GM19035 (cell line): Measurements from ENCODE around the gene HDAC2.
"Not testable (repeated sequence)": the region's sequence is repeated elsewhere in the genome, so short reads cannot be mapped to it uniquely, and the experiment has no call there.

Experiments
- ATAC-seq: cut with Tn5 transposase; IDR thresholded peaks from one replicate; pipeline ENCODE4 v1.9.1; 2021; ENCODE audit not compliant: unreplicated experiment

The HDAC2 gene

DNA sequence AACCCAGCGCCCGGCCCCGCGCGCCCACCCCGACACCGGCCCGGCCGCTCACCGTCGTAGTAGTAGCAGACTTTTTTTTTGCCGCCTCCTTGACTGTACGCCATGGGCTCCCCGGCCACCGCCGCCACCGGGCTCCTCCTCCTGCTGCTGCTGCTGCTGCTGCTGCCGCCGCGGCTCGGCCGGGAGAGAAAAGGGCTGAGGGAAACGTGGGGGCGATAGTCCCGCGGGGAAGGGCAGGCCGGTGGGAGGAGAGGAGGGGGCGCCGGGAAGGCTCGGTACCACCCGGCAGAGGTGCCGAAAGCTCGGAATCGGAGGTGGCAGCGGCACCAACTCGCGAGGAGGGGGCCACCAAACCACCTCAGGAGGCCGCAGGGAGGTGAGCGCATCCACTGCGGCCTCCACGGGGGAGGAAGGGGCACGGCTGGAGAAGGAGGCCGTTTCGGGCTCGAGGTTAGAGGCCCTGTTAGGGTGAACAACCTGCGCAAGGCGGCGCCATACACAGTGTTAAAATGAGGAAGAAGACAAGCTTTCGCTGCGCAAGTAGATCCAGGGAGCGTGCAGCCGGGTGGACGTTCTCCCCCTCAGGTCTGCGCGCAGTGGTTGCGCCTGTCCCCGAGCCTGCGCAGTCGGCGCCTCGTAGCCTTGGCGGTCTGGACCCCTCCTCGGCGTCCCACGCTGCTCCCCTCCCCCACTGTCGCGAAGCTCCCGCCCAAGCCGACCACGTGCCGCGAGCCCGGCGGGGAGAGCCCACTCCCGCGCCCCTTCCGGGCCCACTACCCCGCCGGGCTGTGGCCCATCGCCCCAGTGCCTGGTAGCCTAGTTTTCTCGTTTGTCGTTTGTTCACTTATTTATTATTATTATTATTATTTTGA is at the start of gene HDAC2:
HDAC2 (minus strand) TSS at position 344 of the 872 bp plus-strand sequence; CDS start at position 104, 240 bp downstream.
- peak; percentile 82 for ATAC-seq

DNA sequence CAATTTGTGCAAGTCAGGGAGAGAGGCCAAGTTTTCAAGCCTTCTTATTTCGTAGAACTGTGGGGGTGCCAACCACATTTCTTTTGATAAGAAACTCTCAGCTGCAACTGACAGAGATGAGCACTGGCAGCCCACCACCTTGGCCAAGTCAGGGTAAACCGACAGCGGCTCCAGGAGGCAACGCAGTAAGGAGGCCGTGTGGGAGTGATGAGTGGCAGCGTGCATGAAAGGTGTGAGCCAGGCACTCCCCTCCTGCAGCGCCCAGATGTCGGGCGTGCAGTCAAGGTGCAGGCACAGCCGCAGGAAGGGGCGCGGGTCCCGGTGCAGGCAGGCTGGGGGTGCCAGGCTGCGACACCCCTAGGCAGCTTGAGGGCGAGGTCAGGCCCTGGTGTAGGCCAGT is 49.2 kb upstream of the HDAC2 start:
- ATAC-seq, result no peak

DNA sequence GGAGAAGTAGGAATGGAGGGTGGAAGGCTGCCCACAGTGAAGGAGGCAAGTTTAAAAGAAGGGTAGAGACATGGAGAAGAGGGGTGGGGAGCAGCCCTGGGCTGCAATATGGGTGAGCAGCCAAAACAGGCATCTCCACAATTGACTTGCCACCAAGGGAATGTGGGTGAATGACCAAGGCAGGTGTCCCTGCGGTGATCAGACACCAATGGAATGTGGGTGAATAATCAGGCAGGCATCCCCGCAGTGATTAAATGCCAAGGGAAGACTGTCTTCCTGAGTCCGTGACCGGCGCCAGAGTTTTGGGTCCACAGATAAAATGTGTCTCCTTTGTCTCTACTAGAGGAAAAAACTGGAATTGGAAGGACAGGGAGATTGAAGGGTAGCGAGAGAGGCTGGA is 46.2 kb upstream of the HDAC2 start:
- ATAC-seq, result not testable (repeated sequence)

DNA sequence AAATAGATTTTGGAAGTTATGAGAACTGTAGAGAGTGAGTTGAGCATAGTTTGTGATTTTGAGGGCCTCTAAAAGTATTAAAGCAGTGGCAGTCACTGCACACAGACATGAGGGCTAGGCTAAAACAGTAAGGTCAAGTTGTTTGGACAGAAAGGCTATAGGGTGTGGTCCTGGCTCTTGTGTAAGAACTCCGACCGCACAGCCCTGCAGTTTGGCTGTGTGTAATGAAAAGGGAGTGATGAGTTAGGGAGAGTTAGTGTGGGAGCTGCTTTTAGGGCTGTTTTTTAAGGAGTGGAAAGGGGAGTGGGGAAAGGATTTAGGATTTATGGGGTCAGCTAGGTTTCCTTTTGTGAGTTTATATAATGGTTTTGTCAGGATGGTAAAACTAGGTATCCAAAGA is 43.2 kb upstream of the HDAC2 start:
- not testable (repeated sequence) for ATAC-seq

DNA sequence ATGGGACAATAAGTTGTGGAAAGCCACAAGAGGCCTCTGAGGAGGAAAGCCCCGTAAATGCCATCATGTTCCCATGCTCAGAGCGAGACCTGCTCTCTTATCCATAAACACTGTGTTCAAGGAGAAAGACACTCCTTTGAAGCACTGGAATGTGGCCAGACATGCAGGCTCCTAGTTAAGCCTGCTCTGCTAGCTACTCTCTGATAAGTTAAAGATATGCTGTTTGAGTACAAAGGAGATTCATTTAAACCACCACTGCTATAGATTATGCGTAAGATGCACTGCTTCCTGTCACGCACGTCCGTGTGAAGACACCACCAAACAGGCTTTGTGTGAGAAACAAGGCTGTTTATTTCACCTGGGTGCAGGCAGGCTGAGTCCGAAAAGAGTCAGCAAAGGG is 40.5 kb upstream of the HDAC2 start:
- ATAC-seq, result not testable (repeated sequence)

DNA sequence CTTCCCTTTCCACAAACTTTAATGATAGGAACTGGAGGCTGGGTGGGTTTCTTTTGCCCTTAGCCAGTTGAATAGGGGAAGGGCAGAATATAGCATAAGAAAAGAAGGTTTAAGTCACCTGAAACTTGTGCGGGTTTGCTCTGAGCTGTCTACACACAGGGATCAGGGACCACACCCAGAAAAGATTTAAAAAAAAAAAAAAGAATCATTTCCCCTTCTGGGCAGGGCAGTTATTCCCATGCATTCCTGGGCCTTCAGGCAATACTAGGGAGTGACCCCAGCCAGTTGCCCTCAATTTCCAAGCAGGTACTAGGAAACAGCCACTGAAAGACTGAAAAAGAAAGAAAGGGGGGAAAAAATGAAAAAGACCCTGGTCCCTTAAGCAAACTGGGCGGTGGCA is 39.6 kb upstream of the HDAC2 start:
- ATAC-seq, result no peak

DNA sequence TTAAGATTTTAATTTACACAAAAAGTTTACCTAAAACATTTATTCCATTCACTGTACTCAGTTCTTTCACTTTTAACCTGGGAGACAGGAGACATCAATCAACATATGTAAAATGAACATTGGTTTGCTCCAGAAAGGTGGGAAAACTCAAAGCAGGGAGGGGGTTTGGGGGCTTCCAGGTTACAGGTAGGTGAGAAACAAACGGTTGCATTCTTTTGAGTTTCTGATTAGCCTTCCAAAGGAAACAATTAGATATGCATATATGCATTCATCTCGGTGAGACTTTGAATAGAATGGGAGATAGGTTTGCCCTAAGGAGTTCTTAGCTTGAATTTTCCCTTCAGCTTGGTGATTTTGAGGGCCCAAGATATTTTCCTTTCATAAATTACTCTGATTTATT is 38.2 kb upstream of the HDAC2 start:
- ATAC-seq, result no peak

DNA sequence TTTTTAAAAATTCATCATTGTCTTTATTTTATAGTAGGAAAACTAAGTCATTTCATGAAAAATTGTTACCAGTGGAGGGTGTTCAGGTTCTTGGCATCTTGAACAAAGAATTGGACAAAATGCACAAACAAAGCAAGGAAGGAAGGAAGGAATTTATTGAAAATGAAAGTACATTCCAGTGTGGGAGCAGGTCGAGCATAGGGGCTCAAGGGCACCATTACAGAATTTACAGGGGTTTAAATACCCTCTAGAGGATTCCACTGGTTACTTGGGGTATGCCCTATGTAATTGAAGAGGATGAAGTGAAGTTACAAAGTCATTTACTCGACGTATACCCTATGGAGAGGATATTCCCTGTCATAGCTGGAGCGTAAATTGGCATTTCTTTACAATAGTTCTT is 37.4 kb upstream of the HDAC2 start:
- no peak for ATAC-seq

DNA sequence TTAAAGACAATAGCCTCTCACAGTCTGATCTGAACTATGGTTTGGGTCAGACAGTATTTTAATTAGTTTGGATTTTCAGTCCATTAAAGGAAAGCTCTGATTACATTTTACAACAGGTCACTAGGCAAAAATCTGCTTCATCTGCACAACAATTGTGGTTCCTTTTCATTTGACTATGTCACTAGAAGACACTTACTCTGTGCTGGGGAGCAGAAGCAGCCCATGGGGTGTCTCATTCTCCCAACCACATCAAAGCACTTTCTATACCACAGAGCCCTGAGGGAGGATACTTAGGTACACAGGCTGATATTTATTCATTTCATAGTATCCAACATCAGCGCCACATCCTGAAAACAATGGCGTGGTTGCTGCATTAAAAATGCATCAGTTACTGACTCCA is 36.6 kb upstream of the HDAC2 start:
- peak; percentile 76 for ATAC-seq

DNA sequence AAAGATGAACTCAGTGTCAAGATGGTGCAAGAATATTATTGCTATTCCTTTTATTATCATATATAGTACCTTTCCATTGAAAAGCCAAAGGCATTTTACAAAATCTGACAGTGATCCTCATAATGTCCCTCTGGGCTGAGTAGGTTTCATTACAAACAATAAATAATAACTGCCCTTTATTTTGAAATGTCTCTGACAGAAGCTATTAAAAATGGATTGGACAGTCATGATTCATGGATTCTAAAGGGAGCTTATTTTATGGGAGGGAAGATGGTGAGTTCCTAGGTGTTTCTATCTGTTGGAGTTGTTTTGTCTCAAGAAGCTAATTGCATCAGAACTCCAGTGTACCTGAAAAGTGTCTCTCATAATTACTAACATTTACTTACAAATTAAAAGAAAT is 30.4 kb upstream of the HDAC2 start:
- no peak for ATAC-seq

DNA sequence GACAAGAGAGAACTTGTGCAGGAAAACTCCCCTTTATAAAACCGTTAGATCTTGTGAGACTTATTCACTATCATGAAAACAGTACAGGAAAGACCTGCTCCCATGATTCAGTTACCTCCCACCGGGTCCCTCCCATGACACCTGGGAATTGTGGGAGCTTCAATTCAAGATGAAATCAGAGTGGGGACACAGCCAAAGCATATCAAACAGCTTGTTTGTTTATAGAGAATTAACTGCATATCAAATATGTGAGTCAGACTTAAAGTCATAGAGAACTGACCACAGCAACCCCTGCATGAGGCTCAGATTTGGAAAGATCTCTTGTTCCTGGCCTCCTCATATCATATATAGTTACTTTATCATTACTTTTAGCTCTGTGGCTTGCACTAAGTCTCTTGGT is 29.1 kb upstream of the HDAC2 start:
- ATAC-seq, result no peak

DNA sequence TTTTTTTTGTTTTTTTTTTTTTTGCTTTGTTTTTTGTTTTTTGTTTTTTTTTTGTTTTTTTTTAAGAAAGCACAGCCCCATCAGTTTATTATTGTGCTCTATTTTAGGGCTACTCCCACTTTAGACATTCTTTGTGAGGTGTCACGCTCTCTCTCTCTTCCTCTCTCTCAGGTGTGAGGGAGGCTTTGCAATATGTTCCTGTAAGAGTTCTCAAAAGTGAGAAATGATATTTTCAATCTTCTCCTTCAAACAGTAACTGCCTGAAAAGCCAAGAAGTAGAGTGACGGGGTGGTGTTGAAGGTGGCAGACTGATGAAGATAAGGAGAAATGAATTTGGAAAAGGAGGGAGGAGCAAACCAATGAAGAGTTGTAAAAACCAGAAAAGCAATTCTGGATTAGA is 28.3 kb upstream of the HDAC2 start:
- ATAC-seq, result no peak

DNA sequence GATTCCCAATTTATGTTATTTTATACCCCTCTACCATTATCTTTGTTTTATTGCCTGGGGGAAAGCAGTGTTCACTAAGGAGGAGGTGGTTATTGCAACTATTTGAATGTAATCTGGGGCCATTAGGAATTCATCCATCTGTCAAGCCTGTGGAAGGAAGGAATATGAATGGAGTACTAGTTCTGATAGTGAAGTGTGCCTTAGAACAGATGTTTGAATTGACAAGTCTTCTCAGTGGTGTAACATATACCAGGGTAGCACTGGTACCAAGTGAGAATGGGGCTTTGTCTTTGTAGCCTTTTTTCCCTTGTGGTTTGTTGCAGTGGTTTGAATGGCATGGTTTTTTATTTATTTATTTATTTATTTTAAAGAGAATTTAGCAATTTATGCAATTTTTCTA is 27.9 kb upstream of the HDAC2 start:
- ATAC-seq, result no peak

DNA sequence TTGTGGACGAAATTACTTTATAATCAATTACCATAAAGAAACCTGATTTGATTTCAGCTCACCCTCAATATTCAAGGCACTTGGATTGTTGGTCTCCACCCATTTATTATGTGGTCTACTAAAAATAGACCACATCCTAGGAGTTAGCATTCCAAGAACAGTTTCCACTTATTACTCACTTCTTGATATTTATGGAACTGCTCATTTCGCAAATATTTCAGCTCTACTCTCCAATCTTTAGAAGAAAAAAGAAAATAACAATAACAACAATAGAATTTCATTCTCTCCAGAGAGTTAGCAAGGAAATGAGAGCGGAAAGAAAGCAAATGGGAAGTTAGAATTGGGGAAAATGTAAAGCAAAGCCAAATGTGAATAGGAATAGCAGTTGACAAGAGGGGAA is 26.2 kb upstream of the HDAC2 start:
- ATAC-seq, result no peak

DNA sequence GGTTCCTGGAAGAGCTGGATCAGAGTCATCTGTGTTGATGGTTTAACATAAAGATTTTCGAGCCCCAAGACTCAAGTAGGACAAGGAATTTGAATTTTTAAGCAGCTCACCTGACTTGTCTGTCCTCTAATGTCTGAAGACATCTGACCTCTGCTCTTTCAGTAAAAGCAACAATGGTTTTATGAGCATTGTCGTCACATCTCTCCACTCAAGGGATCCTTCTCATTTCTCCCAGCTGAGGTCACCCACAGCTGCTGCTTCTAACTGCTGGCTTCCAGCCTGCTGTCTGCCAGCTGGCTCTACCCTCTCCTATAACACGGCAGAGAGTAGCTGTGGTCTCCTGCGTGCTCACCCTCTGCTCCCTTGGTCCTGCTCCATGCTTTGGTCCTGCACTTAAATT is 24.7 kb upstream of the HDAC2 start:
- no peak for ATAC-seq

DNA sequence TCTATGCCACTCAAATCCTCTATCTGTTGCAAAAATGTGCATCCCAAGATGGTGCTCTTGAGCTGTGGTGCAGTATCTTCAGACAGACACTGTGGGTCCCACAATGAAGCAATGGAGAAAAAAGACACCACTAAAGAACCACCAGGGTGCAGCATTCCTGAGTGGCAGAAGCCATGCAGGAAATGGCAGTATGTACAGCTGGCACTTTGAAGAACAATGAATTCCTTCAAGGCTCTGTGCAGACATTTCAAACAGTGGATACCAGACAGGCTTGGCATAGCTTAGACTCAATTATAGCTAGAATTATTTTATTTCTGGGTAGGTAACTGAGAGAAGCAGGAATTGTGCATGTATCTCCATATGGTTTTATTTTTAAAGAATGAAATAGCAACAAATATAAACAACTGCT is 24.0 kb upstream of the HDAC2 start:
- ATAC-seq, result peak; percentile 94

DNA sequence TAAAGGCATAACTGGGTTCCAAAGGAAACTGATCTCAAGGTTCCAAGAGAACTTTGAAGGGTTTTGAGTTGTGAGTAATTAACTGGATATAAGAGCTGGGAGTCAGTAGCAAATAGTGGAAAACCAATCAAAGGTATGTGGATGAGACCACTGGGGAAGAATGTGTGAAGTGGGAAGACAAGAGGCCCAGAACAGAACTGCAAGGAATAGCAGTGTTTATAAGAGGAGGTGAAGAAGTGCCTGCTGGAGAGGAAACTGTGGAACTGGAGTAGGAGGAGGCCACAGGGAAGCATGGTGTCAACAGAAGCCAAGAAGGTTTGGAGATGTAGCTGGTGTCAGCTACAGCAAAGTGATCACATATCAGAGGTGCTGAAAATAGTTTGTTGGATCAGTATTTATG is 18.7 kb upstream of the HDAC2 start:
- no peak for ATAC-seq

DNA sequence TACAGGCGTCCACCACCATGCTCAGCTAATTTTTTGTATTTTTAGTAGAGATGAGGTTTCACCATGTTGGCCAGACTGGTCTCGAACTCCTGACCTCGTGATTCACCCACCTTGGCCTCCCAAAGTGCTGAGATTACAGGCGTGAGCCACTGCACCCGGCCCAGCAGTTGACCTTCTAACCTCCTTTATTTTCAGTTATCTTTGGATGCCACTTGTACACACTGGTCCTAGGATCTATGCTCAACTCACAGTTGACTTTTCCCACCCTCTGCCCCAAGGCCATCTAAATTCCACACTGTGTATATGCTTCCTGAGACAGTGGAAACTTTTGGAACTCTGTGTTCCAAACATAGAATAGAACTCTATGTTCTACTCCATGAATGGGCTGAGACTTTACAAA is 11.7 kb upstream of the HDAC2 start:
- not testable (repeated sequence) for ATAC-seq

DNA sequence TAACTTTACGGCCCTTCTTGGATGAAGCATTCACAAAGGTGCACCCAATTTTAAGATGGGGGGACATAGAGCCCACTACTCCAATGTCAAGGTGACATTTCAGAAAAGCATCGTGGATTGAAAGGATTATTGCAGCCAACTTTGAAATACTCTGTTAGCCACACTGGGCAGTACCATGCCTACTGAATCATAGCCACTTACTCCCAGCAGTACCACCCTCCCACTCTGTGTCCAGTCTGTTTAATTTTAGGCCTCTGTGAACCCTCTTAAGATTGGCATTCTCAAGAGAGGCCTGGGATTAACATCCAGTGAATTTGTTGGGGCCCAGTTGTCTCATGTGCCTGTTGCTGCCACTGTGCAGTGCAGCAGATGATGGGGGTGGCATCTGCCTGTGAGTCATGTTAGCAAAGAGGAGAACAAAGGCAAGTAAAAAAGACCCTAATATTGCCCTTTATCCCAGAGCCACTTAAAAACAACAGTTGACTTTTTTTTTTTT is 11.2 kb upstream of the HDAC2 start:
- no peak for ATAC-seq

DNA sequence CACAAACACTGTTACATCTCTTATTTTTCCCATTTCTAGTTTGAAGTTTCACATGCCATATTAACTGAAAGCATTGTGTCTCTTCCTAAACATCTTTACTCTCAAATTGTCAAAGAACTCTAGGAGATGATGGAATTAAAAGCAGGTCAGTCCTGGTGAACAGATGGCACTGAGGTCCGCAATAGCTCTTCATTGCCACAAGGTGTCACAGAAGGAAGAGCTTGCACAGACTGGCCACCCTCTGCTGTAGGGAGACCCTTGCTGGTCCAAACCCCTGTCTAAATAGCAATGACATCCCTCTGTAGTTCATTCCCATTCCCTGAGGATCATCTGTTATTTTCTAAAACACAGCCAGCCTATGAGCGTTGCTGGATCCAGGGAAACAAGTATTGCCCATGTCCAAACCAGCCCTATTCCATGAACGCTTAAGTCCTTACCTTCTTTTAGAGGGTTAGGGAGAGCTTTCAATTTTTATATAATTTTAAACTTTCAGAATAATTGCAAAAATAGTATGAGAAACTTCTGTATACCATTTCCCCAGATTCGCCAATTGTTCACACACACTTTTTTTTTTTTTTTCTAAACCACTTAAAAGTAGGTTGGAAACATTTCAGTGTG is 10.1 kb upstream of the HDAC2 start:
- ATAC-seq, result peak; percentile 83

DNA sequence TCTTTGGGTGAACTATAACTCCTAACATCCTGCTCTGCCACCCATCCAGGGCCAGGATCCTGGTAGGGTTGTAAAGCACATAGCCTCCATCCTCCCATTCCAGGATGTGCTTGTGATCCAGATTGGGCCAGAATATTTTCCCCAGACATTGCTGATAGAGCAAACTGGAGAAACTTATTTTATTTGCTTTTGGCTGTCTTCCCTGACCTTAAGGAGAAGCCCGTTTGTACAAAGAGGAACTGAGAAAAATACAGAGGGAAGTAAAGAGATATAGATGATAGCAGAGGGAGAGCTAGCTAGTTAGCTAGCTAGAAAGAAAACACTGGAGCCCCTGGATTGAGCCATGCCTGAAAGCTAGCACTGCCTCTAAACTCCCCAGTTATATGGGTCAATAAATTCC is 9.0 kb upstream of the HDAC2 start:
- ATAC-seq, result peak; percentile 42

DNA sequence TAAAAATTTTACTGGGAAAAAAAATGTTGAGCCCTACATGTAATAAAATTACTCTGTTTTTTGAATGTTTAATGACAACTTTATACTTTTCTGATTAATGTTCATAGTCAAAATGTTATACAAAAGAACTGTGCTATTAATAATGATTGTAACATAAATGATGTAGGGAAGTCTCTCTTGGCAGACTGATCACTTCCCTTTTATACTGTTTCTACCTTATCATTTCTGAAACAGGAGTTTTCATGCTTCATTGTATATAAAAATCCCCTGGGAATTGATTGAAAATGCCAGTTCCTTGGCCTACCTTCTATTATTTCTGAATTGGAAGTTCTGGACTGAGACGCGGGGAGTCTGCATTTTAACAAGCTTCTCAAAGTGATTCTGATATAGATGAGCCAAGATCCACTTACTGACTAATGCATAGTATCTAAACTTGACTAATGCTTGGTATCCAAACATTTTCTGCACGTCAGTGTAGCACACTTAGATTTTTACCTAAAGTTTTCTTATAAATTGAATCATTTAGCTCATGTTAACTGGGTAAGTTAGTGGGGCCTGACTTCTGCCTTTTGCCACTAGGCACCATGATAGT is 7.2 kb upstream of the HDAC2 start:
- no peak for ATAC-seq
